NOMO-1 (cell line): ENCODE data around the gene EXOSC1.
A peak's percentile ranks its signal among the peaks of the same experiment; 100 is the strongest.

Source experiments
- DNase-seq, 2 experiments: peaks; one replicate each; lab custom pipeline; 2025; ENCODE audit not compliant: unreplicated experiment in 2 of 2; lab: John Stamatoyannopoulos, UW

Gene EXOSC1

DNA sequence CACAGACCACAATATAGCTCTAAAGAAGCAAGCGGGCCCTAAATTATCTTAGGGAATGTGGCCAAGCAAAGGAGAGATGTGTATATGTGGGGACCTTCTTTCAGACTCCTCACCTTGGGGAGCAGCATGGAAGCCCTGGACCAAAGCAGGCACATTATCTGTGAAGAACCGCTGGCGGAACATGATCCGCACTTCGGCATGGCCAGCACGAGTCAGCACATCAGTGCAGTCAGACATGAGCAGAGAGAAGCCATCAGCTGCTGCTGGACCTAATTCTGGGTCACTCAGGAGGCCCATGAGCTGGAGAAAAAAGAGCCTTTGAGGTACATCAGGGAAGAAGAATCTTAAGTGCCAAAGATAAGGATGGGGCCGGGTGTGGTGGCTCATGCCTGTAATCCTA, 14.1 kb upstream of the EXOSC1 start:
- DNase-seq, result no peak

DNA sequence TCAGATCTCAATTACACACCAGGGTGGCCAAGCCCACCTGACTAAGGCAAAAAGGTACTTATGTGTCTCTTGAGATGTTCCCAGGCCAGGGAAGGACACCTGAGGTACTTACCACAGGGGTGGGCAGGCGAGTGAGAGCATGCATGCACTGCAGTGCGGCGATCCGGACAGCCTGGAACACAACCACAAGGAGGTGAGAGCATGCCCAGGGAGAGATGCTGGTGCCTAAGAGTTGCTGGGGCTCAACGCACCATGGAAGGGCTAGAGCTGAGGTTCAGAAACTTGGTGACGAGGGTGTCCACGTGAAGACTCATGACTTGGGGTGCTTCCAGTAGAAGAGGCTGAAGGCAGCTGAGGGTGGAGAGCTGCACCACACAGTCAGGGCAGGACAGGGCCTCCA, 13.3 kb upstream of the EXOSC1 start:
- DNase-seq, result no peak

DNA sequence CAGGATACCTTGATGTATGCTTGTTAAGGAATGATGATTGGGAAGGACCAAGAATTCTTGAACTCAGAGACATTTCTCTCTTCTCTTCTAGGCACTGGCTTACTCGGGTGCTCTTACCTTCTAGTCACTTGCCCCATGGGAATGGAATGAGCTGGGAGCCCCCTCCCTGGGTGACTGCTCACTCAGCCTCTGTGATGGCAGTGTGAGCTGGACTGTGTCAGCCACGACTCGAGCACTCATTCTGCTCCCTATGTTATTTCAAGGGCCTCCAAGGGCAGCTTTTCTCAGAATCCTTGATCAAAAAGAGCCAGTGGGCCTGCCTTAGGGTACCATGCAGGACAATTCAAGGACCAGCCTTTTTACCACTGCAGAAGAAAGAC, 10.9 kb upstream of the EXOSC1 start:
- no peak for DNase-seq

DNA sequence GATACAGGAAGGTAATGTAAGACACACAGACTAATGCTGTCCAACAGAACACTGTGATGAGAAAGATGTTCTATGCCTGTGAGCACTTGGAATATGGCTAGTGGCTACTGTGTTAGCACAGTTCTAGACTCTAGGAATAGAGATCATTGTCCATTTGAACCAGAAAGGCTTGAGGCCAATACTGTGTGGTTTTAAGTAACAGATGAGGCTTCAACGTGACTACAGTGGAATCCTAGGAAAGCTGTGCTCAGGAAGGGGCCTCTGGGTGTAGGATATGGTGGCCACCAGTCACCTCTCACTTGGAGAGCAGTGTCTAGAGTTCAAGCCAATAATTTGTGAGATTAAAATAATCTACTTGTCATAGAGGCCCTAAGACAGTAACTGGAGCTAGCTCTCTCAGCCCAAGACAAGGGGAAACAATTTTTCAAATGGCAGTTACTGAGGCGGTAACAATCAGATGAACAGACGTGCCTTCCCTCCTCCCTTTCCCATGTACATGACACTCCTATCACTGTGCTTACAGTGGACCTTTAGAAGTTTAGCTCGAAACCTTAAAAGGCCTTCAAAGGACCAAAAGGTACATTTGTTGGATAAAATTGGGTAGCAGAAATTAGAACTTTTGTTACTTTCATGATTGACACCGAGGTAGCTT, 10.4 kb upstream of the EXOSC1 start:
- no peak for DNase-seq

DNA sequence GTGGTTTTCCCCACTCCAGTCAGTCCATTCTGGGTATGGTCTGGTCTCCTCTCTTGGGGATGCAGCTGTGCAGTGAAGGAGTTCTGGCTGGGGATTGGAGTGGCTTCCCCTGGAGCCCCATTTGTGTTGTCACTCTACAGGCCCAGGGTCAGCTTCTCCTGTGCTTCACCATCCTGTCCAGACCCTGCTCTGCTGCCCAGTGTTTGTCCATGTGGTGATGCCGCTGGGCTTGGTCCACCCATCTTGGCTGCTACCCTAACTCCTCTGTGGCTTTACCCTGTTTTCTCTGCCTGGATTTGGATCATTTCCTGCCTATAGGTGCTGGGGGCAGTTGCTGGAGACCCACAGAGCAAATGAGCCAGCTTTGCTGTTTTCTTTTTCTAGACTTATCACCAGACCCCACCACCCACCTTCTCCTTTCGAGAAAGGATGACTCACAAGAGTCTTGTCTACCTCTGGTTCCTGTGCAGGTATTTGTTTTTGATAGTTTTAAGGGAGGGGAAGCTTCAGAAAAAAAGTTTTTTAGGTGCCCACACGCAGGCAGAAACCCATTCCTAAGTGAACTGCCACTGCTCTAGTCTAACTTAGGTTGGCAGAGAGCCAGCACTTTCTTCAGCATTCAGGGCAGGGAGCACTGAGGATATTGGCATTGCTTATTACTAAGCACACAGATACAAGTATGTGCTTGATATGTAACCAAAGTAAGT, 8.7 kb upstream of the EXOSC1 start:
- DNase-seq, result no peak

DNA sequence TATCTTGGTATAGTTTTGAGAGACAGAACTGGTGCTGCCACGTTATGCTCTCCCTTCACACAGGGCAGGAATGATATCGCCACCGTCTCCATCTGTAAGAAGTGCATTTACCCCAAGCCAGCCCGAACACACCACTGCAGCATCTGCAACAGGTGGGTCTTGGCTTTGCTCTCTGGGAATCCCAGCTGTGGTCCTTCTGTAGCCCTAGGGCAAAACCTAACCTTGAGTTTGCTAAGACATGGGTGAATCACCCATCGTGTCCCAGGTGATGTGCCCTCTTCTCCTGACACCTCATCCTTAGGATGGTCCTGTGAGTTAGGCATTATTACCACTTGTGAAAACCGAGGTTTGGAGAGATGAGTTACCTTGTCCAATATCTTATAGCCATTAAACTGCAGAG, 6.5 kb upstream of the EXOSC1 start:
- DNase-seq, result no peak

DNA sequence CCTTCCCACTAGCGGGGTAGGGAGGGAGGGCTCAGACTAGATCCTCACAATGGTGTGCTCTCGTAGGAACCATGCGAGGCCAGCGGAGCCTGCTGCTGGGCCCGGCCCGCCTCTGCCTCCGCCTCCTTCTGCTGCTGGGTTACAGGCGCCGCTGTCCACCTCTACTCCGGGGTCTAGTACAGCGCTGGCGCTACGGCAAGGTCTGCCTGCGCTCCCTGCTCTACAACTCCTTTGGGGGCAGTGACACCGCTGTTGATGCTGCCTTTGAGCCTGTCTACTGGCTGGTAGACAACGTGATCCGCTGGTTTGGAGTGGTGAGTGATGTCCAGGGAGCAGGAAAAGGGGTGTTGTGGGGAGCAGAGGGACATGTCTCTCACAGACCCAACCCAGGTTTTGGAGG, 5.8 kb upstream of the EXOSC1 start:
- no peak for DNase-seq

DNA sequence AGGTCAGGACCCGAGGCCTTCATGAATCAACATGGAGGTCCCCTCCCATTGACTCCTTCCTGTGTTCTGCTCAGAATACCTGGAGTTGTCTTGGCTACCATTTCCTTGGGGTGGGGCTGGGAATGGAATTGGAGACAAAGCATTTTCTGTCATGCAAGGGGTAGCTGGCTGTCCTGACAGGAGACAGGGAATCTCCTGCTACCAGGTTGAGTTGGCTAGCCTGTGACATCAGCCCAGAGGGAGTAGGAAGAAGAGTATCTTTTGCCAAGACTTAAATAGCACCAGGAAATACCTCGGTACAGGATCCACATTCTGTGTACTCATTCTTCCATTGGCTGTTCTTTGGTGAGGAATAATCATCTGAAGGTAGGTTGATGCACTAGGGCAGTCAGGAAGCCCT, 5.0 kb upstream of the EXOSC1 start:
- no peak for DNase-seq

DNA sequence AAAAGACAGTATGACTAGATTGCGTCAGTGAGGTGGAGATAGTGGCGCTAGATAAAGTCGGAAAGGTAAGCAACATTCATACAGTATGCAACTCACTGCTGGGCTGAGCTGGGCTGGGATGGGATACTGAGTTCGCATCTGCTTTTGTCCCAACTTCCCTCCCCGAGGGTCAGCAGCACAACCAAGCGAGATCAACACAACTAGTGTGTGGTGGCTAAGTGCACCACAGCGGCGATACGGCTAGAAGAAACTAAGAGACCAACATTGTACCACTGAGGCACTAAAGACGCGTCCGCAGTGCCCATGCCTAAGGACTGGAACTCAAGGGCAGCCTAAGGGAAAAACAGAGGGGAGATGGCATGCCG, 467 bp downstream of the EXOSC1 start:
- DNase-seq, result no peak

DNA sequence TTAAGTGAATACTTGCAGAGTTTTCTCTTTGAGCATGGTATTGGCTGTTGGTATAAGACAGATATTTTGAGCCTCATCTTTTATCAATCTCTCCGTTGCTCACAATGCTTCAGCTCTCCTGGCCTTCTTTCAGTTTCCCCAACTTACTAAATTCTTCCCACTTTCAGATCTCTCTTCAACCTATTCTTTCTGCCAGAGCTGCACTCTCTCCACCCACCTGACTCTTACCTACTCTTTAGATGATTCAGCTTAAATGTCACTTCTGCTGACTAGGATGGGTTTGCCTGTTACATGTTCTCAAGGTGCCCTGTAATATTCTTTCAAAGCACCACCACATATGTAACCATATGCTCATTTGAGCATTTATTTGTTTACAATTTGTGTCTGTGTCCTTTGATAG, 1.6 kb downstream of the EXOSC1 start:
- no peak for DNase-seq

DNA sequence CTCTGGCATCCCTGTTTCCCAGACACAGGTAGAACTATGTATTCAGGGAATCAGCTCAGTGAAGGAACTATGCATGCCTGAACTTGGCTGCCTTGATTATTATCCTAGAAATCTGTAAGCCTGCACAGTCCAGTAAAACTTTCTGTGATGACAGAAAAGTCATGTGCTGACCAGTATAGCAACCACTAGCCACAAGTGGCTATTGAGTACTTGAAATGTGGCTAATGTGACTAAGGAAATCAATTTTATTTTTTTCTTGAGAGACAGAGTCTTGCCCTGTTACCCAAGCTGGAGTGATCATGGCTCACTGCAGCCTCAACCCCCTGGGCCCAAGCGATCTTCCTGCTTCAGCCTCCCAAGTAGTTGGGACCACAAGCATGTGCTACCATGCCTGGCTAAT, 3.5 kb downstream of the EXOSC1 start:
- DNase-seq, result no peak

DNA sequence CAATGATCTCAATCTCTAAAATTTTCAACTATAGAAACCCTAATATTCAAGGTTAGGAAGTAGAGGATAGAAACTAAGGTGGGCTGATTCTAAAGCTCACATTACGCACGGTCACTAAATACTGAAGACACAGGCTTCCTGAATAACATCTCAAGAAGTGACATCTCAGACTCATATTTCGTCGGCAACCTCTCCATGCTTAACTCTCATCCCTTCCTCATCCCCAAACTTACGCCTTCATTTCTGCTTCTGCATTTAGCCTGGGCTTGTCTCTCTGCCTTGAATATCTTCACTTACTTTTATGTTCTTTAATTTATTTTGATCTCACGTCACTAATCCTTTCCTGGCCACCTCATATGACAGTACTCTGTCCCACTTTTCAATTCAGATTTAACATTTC, 10.6 kb downstream of the EXOSC1 start:
- DNase-seq, result no peak

DNA sequence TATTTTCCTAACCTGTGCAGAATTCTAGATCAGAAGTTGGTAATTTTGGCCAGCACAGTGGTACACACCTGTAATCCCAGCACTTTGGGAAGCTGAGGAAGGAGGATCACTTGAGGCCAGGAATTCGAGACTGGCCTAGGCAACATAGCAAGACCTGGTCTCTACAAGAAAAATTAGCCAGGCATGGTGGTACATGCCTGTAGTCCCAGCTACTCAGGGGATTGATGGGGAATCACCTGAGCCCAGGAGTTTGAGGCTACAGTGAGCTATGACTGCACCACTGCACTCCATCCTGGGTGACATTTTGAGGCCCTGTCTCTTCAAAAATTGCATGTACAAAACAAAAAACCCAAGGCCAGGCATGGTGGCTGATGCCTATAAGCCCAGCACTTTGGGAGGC, 11.2 kb downstream of the EXOSC1 start:
- DNase-seq, result no peak

DNA sequence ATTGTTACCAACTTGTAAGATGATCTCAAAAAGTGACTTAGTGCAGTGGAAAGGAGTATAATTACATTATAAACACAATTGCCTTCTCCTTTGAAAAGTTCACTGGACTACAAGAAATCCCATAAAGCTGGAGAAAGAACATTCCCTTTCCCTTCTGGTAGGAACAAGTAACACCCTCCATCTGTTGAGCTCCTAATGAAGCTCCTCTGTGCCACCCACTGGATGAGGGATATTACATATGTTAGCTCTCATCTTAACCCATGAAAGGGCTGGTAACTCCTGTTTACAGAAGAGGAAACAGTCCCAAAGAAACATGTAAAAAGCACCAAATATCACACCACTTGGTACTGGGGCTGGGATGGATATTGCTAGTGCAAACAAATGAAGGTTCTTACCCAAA, 11.8 kb downstream of the EXOSC1 start:
- no peak for DNase-seq

DNA sequence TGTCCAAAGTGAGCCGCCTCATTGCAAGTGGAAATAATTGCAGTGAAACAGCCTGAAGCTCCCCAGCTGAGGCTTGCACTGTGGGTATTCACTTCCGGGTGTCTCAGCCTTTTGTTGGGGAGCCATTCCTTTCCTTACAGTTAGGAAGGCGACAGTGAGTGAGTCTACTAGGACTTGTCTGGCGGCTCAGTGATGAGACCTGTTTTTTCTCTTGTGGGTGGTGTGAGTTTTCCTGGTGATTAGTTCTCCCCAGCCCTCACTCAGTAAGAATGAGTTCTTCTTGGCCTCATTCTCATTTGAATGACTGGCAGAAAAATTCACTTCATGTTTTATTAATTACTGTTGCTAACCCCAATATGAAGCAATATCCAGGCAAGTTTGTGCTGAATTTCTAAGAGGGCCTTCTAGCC, 17.2 kb downstream of the EXOSC1 start:
- DNase-seq, result peak; percentile 31 to 69

DNA sequence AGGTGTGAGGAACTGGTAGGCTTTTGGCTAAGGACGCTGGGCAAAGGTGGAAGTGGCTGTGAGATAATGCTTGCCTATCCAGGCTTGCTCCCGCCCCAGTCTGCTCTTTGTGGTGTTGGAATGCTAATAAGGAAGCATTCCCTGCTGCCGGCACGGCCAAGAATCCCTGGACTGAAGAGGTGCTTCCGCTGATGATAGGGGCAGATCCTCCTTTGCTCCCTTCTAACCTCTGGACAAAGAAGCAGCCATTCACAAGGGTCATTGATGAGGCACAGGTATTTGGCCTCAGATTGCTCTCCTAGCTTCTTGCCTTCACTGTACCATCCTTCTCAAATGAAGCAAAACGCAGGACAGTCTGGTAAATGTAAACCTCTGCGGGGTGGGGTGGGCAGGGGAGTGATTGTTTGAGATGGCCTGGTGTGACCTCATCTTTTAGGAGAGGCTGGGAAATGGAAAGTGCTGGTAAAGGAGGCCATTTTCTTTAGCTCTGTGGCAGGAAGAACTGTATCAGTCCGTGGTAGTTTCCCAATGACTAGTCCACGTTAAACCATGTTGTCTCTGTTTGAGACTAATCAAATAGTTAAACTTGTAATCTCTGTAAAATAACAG, 18.1 kb downstream of the EXOSC1 start:
- DNase-seq, result peak in 1 of 2 experiments; percentile 23

DNA sequence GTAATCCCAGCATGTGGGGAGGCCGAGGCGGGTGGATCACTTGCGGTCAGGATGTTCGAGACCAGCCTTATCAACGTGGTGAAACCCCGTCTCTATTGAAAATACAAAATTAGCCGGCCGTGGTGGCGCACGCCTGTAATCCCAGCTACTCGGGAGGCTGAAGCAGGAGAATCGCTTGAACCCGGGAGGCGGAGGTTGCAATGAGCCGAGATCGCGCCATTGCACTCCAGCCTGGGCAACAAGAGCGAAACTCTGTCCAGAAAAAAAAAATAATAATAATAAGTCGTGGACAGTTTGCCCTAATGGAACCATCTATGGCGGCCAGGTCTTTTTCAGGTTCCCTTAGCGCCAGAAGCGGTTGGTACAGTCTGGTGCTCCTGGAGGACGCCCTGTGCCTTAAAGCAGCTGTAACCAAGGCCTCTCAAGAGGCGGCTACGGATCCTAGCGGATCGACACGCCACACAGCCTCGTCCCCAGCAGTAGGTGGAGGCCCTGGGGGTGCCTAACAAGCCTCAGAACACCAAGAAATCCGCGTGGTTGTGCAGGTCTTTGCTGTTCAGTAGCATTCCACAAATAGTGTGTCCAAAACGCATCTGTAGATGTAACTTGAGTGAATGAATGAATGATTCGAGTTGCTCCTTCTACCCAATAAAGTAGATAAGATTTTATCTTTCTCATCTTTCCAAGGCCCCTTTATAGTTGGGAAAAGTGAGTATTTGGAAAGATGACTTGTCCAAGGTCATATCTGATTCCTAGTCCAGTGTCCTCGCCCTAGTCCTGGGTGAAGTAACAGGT, 18.8 kb downstream of the EXOSC1 start:
- no peak for DNase-seq

DNA sequence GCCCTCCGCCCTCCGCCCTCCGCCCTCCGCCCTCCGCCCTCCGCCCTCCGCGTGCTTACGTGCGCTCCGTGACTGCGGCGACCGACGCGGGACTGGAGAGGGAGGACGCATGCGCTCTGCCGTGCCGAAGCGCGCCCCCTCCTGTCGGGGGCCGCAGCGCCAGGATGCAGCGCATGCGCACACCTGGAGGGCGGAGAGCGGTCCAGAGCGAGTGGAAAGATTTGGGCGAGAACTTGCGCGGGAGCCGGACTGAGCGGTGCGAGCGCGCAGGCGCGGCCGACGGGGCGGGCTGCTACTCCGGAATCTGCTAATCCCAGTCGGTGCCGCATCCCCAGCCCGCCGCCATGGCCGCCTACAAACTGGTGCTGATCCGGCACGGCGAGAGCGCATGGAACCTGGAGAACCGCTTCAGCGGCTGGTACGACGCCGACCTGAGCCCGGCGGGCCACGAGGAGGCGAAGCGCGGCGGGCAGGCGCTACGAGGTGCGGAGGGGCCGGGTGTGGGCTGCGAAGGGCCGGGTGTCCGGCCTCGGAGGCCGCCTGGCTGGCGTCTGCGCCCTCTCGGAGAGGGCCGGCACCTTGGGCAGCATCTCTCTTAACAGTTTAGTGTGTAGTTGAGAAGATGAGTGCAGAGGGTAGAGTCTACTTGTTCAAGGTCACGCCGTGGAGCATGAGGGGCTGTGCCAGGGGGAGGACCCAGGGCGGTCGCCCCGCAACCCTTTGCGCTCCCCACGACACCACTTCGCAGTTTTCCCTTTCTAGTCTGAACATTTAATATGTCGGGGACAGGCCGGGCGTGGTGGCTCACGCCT, 19.6 kb downstream of the EXOSC1 start, which contains the start of gene PGAM1:
Gene PGAM1, plus strand, starts transcription at position 228 of the 812 bp plus-strand sequence. Its CDS starts 117 bp downstream, at position 345.
- peak; percentile 95 to 97 for DNase-seq

DNA sequence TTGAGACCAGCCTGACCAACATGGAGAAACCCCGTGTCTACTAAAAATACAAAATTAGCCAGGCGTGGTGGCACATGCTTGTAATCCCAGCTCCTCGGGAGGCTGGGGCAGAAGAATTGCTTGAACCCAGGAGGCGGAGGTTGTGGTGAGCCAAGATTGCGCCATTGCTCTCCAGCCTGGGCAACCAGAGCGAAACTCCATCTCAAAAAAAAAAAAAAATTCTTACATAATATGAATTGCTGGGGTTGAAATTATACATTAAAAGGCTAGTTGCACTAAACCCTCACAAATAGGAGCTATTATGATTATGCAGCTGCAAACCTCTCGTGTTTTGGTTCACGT, 22.1 kb downstream of the EXOSC1 start:
- DNase-seq, result peak in 1 of 2 experiments; percentile 24

DNA sequence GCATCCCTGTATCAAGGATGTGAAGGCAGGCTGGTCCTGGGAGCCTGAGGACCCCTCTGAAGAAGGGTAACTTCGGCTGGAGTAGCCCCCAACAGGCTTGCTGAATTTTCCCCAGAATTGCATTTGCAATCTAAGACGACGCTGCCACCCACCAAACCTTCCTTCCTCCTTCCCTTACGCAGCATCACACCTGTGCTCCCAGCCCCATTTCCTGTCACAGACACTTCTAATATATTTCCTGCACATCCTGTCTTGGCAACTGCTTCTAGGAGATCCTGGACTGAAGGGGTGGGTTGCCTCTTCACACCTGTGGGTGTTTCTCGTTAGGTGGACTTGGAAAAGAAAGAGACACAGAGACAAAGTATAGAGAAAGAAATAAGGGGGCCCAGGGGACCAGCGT, 29.2 kb downstream of the EXOSC1 start:
- no peak for DNase-seq

DNA sequence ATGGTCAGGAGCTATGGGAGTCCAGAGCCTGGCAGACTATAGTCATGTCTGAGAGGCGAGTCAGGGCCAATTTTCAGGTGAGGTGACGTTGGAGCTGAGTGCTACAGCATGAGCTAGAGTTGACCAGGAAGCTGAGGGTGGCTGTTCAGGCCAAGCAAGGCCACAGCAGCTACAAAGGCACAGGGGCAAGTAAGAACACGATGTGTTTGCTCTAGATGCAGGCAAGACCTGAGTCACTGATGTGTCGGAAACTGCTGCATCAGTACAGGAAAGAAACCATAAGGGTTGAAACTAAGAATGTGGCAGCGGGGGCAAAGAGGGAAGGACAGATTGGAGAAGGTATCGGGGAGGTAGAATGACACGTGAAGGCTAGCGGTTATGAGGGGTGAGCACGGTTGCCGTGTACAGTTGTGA, 32.9 kb downstream of the EXOSC1 start:
- peak; percentile 37 to 56 for DNase-seq
